ENCODE measurements around the gene SMYD3. TPM values are rescaled to one million over a fixed set of nuclear protein-coding genes. Genes with fewer than 3 reads are reported as not detected.

SMYD3 gene
- total RNA-seq, 1 donor from 2014 or later: 34.9 TPM

GRCh38 chr1:246343251-246343650 lies 163.8 kb downstream of the SMYD3 start:
- Mint-ChIP-seq H3K4me3 (no peak overlapping the region), H3K27me3 (ENCODE audit: low read depth) (no peaks in the 10 kb centered on the region), H3K4me1 (no peaks in the 10 kb centered on the region), H3K9me3 (peaks cover 9% of the 10 kb centered on the region), H3K36me3 (no peaks in the 10 kb centered on the region), H3K27ac (no peak overlapping the region)
- no peak for TF ChIP-seq CTCF (IDR thresholded peaks at IDR 0.05; ENCODE audit: unreplicated experiment)
- DNase-seq (ENCODE audit: low spot score in 2 of 2, unreplicated experiment in 2 of 2): no peak

GRCh38 chr1:246338546-246338945 lies 168.5 kb downstream of the SMYD3 start:
- Mint-ChIP-seq H3K4me1 (peaks cover 20% of the 10 kb centered on the region), H3K27ac (no peak overlapping the region), H3K27me3 (ENCODE audit: low read depth) (no peaks in the 10 kb centered on the region), H3K4me3 (no peak overlapping the region), H3K36me3 (no peaks in the 10 kb centered on the region), H3K9me3 (no peaks in the 10 kb centered on the region)
- TF ChIP-seq CTCF (IDR thresholded peaks at IDR 0.05; ENCODE audit: unreplicated experiment): no peak
- DNase-seq (ENCODE audit: low spot score in 2 of 2, unreplicated experiment in 2 of 2): no peak

- Mint-ChIP-seq H3K4me1 (peaks cover 20% of the 10 kb centered on the region), H3K9me3 (no peaks in the 10 kb centered on the region), H3K27ac (no peak overlapping the region), H3K4me3 (no peak overlapping the region), H3K36me3 (no peaks in the 10 kb centered on the region), H3K27me3 (ENCODE audit: low read depth) (no peaks in the 10 kb centered on the region)
- no peak for TF ChIP-seq CTCF (IDR thresholded peaks at IDR 0.05; ENCODE audit: unreplicated experiment)
- DNase-seq (ENCODE audit: low spot score in 2 of 2, unreplicated experiment in 2 of 2): no peak
Observed at GRCh38 chr1:246338098-246338497, 169.0 kb downstream of the SMYD3 start.

GRCh38 chr1:246335151-246335550 lies 171.9 kb downstream of the SMYD3 start:
- no peak for DNase-seq (ENCODE audit: low spot score in 2 of 2, unreplicated experiment in 2 of 2)
- peaks cover 31% of the 10 kb centered on the region for H3K4me1 Mint-ChIP-seq
- H3K36me3 Mint-ChIP-seq: peaks cover 2% of the 10 kb centered on the region
- no peak overlapping the region for H3K27ac Mint-ChIP-seq
- no peak overlapping the region for H3K4me3 Mint-ChIP-seq
- no peaks in the 10 kb centered on the region for H3K9me3 Mint-ChIP-seq
- H3K27me3 Mint-ChIP-seq (ENCODE audit: low read depth): no peaks in the 10 kb centered on the region
- no peak for TF ChIP-seq CTCF (IDR thresholded peaks at IDR 0.05; ENCODE audit: unreplicated experiment)

GRCh38 chr1:246333855-246334254 lies 173.2 kb downstream of the SMYD3 start:
- no peak overlapping the region for H3K4me3 Mint-ChIP-seq
- no peaks in the 10 kb centered on the region for H3K27me3 Mint-ChIP-seq (ENCODE audit: low read depth)
- no peak for DNase-seq (ENCODE audit: low spot score in 2 of 2, unreplicated experiment in 2 of 2)
- TF ChIP-seq CTCF (IDR thresholded peaks at IDR 0.05; ENCODE audit: unreplicated experiment): no peak
- peaks cover 7% of the 10 kb centered on the region for H3K36me3 Mint-ChIP-seq
- peaks cover 4% of the 10 kb centered on the region for H3K9me3 Mint-ChIP-seq
- H3K27ac Mint-ChIP-seq: no peak overlapping the region
- H3K4me1 Mint-ChIP-seq: peaks cover 35% of the 10 kb centered on the region

- Mint-ChIP-seq H3K36me3 (peaks cover 13% of the 10 kb centered on the region), H3K9me3 (peaks cover 9% of the 10 kb centered on the region), H3K27me3 (ENCODE audit: low read depth) (no peaks in the 10 kb centered on the region), H3K27ac (peak overlapping the region; percentile 61), H3K4me1 (peaks cover 35% of the 10 kb centered on the region), H3K4me3 (no peak overlapping the region)
- DNase-seq (ENCODE audit: low spot score in 2 of 2, unreplicated experiment in 2 of 2): no peak
- TF ChIP-seq CTCF (IDR thresholded peaks at IDR 0.05; ENCODE audit: unreplicated experiment): no peak
Observed at GRCh38 chr1:246332078-246332477, 175.0 kb downstream of the SMYD3 start.

All from mesothelial cell of epicardium (in vitro differentiated cells).